HG03196 (cell line): ENCODE results near the gene GASK1A.
"Not testable (repeated sequence)": the region's sequence is repeated elsewhere in the genome, so short reads cannot be mapped to it uniquely, and the experiment has no call there.

Source experiments
- ATAC-seq: cut with Tn5 transposase; IDR thresholded peaks from one replicate; pipeline ENCODE4 v1.9.1; 2021; ENCODE audit not compliant: unreplicated experiment

Gene GASK1A

GRCh38 chr3:43030162-43030935 is 51.2 kb downstream of the GASK1A start:
- no peak for ATAC-seq

GRCh38 chr3:43031485-43031884 is 52.4 kb downstream of the GASK1A start:
- no peak for ATAC-seq

- no peak for ATAC-seq
Observed at GRCh38 chr3:43031889-43032545, 52.9 kb downstream of the GASK1A start.

- no peak for ATAC-seq
Observed at GRCh38 chr3:43032646-43033628, 53.8 kb downstream of the GASK1A start.

GRCh38 chr3:43034200-43034599 is 55.1 kb downstream of the GASK1A start:
- no peak for ATAC-seq

DNA sequence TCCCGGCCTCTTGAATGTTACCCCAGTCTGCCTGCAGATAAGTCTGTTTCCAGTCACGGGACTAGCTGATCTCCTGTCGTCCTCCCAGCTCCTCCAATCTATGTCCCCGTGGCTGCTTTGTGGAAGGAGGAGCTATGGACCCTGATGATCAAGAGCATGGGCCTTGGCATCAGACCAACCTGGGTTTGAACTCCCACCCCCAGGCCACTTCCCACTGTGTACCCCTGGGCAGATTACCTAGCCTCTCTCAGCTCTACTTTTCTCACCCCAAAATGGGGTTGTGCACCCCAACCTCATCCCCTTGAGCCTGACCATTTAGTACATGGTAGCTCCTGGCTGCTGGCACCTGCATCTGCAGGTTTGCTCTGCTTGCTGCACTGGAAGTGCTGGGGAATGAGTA is 55.8 kb downstream of the GASK1A start:
- no peak for ATAC-seq

DNA sequence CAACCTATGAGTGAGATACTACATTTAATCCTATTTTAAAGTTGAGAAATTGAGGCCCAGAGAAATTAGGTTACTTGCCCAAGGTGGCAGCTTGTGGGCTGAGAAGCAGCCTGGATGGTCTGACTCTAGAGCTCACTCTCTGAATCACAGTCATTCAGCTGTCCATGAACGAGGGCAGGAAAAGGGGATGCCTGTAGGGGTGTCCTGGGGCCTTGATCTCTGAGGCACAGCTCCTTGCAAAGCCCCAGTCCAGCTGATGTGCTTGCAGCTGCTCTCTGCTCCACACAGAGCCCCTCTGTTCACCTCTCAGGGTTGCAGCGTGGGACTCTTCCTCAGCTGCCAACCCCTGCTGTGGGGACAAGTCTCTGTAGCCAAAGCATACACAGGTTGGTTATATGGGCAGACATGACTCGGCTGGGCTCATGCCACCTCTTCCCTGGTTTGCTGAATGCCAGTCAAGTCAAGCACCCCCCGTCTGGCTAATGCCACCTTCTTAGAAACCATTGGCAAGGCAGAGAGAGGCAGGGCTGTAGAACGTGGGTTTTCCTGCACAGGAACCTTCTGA is 56.8 kb downstream of the GASK1A start:
- ATAC-seq = no peak

- peak; percentile 48 for ATAC-seq
Observed at GRCh38 chr3:43036621-43037423, 57.7 kb downstream of the GASK1A start.

GRCh38 chr3:43038010-43038409 is 58.9 kb downstream of the GASK1A start:
- ATAC-seq = no peak

GRCh38 chr3:43041517-43041916 is 62.4 kb downstream of the GASK1A start:
- ATAC-seq = no peak

GRCh38 chr3:43043071-43043766 is 64.1 kb downstream of the GASK1A start:
- no peak for ATAC-seq

DNA sequence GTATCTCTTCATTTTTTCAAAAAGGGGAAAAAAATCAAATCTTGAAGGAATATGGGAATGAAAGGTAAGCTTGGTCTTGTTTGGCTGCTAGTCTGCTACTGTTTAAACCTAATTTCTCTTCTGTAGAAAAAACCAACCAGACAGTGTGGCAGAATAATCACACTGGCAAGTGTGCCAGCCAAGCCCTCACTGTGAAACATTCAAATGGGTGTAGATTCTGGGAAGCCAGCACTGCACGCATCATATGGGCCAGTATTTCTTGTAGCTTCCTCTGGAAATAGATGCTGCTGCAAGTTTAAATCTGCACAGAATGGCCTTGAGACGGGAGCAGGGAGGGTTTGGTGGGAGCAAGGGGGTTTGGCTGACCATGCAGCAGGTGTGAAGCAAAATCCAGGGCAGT is 64.7 kb downstream of the GASK1A start:
- no peak for ATAC-seq

DNA sequence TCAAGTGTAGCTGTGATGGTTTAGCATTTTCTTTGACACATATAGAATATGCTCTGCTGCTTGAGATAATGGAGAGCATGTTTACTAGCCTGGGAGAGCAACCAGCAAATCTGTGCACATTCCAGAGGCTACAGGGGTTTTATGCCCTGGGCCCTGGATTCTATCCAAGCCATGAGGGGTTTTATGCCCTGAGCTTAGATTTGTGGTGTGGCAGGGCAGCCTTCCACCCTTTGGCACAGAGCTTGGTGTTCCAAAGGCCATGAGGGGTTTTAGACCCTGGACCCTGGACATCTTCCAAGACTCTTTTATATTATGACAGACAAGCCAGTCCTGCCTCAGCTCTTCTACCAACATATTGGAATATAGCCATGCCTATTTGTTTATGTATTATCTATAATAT is 66.0 kb downstream of the GASK1A start:
- ATAC-seq = not testable (repeated sequence)

DNA sequence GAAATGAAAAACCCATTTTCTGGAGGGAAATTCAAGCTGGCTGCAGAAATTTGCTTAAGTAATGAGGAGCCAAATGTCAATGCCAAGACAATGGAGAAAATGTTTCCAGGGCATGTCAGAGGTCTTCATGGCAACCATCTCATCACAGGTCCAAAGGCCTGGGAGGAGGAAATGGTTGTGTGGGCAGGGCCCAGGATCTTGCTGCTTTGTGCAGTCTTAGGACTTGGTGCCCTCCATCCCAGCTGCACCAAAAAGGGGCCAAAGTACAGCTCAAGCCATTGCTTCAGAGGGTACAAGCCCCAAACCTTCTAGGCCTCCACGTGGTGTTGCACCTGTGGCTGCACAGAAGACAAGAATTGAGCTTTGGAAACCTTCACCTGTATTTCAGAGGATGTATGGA is 67.5 kb downstream of the GASK1A start:
- no peak for ATAC-seq

DNA sequence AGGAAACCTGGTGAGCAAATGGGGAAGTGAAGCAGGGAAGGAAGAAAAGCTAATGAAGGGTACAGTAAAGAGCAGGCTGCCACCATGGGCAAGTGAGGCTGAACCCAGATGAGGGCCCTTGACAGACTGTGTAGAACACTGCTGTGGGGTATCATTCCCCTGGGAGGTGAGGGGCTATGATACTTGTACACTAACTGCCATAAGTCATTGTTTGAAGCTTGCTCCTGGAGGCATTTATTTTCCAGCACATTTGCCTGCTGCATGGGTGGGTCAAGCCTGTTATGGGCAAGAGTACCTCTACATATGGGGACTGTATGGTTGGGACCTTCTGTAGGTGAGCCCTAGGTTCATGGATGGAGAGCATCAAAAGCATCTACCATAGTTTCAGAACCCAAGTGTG is 69.4 kb downstream of the GASK1A start:
- no peak for ATAC-seq

GRCh38 chr3:43053291-43053690 is 74.2 kb downstream of the GASK1A start:
- ATAC-seq = no peak

DNA sequence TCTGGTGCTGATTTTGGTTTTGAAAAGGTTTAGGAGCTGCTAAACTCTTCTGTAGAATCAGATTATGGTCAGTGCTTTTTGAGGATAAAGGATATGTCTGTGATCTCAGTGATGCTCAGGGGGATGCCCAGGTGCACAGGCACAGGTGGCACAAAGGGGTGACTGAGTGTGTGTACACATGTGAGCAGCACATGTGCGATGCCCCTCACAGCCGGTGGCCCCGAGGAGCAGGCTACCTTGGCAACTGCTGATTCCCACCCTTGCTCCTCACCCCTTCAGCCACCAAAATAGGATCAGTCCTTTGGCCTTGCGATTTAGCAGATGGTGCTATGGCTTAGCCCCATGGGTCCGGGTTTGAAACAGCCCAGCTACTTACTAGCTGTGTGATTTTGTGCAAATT is 75.6 kb downstream of the GASK1A start:
- no peak for ATAC-seq

GRCh38 chr3:43055393-43055792 is 76.3 kb downstream of the GASK1A start:
- no peak for ATAC-seq
